IMR-90 (cell line): ENCODE measurements around the gene CAMK2N1. TPM values are rescaled to one million over a fixed set of nuclear protein-coding genes. Genes with fewer than 3 reads are reported as not detected.
A peak's percentile ranks its signal among the peaks of the same experiment; 100 is the strongest.

Experiments
- ATAC-seq: fragments of 200-7000 bp; cut with Tn5 transposase; 2 replicates; pipeline ENCODE4 v1.9.1; 2020; ENCODE audit warnings: low read depth, mild to moderate bottlenecking, moderate library complexity
- BruUV-seq: library from RNA; stranded (reverse); fragments of 400-500 nt; replicated peaks from 2 replicates; lab custom pipeline; 2021; lab: Mats Ljungman, UMichigan
- CTCF ChIA-PET: fragments of 300-600 bp; formaldehyde crosslinking; extraction: SDS; loops from one replicate; lab custom pipeline; 2021; ENCODE audit warnings: antibody characterized with exemption; lab: Yijun Ruan, JAX
- POLR2A ChIA-PET: fragments of 300-600 bp; sonication (Branson Sonifier 250); formaldehyde crosslinking; loops from one replicate; lab custom pipeline; 2022; ENCODE audit warnings: antibody characterized with exemption; ENCODE audit not compliant: unreplicated experiment; lab: Charles Lee
- DNase-seq: peaks from one replicate; pipeline ENCODE4 v3.0.0; 2013
- H2AFZ ChIP-seq: replicated peaks from 2 replicates; pipeline ENCODE3; 2013; ENCODE audit warnings: low read length, mild to moderate bottlenecking; ENCODE audit not compliant: poor library complexity
- H2AK5ac ChIP-seq: 2 replicates; pipeline ENCODE4 v1.6.1; 2013; ENCODE audit warnings: low read depth, low read length, inconsistent platforms
- H2AK9ac ChIP-seq: replicated peaks from 2 replicates; pipeline ENCODE3; 2013; ENCODE audit warnings: mild to moderate bottlenecking, low read depth, low read length, moderate library complexity; ENCODE audit not compliant: poor library complexity
- H2BK120ac ChIP-seq: 2 replicates; pipeline ENCODE4 v1.6.1; 2013; ENCODE audit warnings: low read depth, low read length, inconsistent platforms
- H2BK15ac ChIP-seq: 3 replicates; pipeline ENCODE4 v1.6.1; 2013; ENCODE audit warnings: low read depth, low read length, inconsistent platforms
- H2BK20ac ChIP-seq: 2 replicates; pipeline ENCODE4 v1.6.1; 2013; ENCODE audit warnings: low read depth, mild to moderate bottlenecking, inconsistent platforms, low read length, moderate library complexity
- H2BK5ac ChIP-seq: 2 replicates; pipeline ENCODE4 v1.6.1; 2013; ENCODE audit warnings: mild to moderate bottlenecking, low read depth, low read length, inconsistent platforms; ENCODE audit not compliant: poor library complexity, severe bottlenecking
- H3K14ac ChIP-seq: replicated peaks from 2 replicates; pipeline ENCODE4 v1.6.1; 2013; ENCODE audit warnings: low read depth, low read length, inconsistent platforms
- H3K18ac ChIP-seq: 2 replicates; pipeline ENCODE4 v1.6.1; 2013; ENCODE audit warnings: low read depth, low read length, control low read depth
- H3K23ac ChIP-seq: 2 replicates; pipeline ENCODE4 v1.6.1; 2013; ENCODE audit warnings: low read depth, low read length, inconsistent platforms
- H3K27ac ChIP-seq: 2 replicates; pipeline ENCODE4 v1.5.1; 2013; ENCODE audit warnings: mild to moderate bottlenecking, control low read depth, low read length; ENCODE audit not compliant: insufficient read depth
- H3K27me3 ChIP-seq: 2 replicates; pipeline ENCODE4 v1.6.1; 2013; ENCODE audit warnings: low read length; ENCODE audit not compliant: control insufficient read depth, insufficient read depth
- H3K36me3 ChIP-seq: 2 replicates; pipeline ENCODE4 v1.6.1; 2013; ENCODE audit warnings: low read length, mixed read lengths; ENCODE audit not compliant: control insufficient read depth, insufficient read depth
- H3K4ac ChIP-seq: 2 replicates; pipeline ENCODE4 v1.6.1; 2013; ENCODE audit warnings: low read depth, low read length, inconsistent platforms
- H3K4me1 ChIP-seq: 2 replicates; pipeline ENCODE4 v1.6.1; 2013; ENCODE audit warnings: low read length, mixed read lengths; ENCODE audit not compliant: control insufficient read depth, insufficient read depth
- H3K4me2 ChIP-seq: 2 replicates; pipeline ENCODE4 v1.6.1; 2013; ENCODE audit warnings: low read depth, mild to moderate bottlenecking, control low read depth, low read length, moderate library complexity
- H3K4me3 ChIP-seq: 2 replicates; pipeline ENCODE4 v1.5.1; 2013; ENCODE audit warnings: low read depth, mild to moderate bottlenecking, control low read depth, low read length, moderate library complexity; ENCODE audit not compliant: insufficient read depth
- H3K56ac ChIP-seq: 2 replicates; pipeline ENCODE4 v1.6.1; 2013; ENCODE audit warnings: low read length, inconsistent platforms; ENCODE audit not compliant: insufficient read depth; ENCODE audit errors: extremely low read depth
- H3K79me1 ChIP-seq, 2 experiments: 2 replicates each; pipeline ENCODE4 v1.6.1; 2013; ENCODE audit warnings: low read length in 2 of 2, inconsistent platforms in 1 of 2, low read depth in 1 of 2
- H3K9ac ChIP-seq: 2 replicates; pipeline ENCODE4 v1.6.1; 2013; ENCODE audit warnings: low read depth, low read length, control low read depth
- H3K9me1 ChIP-seq: 2 replicates; pipeline ENCODE4 v1.6.1; 2013; ENCODE audit warnings: low read length, inconsistent platforms; ENCODE audit not compliant: insufficient read depth
- H3K9me3 ChIP-seq: 2 replicates; pipeline ENCODE4 v1.6.1; 2013; ENCODE audit warnings: low read length; ENCODE audit not compliant: control insufficient read depth, insufficient read depth
- H4K20me1 ChIP-seq: 2 replicates; pipeline ENCODE4 v1.6.1; 2013; ENCODE audit warnings: low read length, inconsistent platforms; ENCODE audit not compliant: insufficient read depth
- H4K5ac ChIP-seq: 2 replicates; pipeline ENCODE4 v1.6.1; 2013; ENCODE audit warnings: mild to moderate bottlenecking, low read depth, low read length, control low read depth
- H4K8ac ChIP-seq, 2 experiments: 2 replicates each; pipeline ENCODE4 v1.6.1; 2013; ENCODE audit warnings: low read depth in 2 of 2, low read length in 2 of 2, control low read depth in 1 of 2, inconsistent platforms in 1 of 2
- H4K91ac ChIP-seq: 2 replicates; pipeline ENCODE4 v1.6.1; 2013; ENCODE audit warnings: low read depth, low read length, inconsistent platforms; ENCODE audit not compliant: insufficient read depth
- MXI1 ChIP-seq: IDR thresholded peaks from 2 replicates; pipeline ENCODE4 v1.6.1; 2012; ENCODE audit warnings: low read depth, mild to moderate bottlenecking, low read length, moderate library complexity, borderline replicate concordance
- SMC3 ChIP-seq: fragments of 150-350 bp; IDR thresholded peaks from 2 replicates; pipeline ENCODE4 v1.6.1; 2016; ENCODE audit warnings: low read depth, mild to moderate bottlenecking, antibody characterized with exemption, low read length, moderate library complexity
- WGBS, 2 experiments: methylation state at CpG; one replicate each; pipeline versions ENCODE4 v1.1.5 to v1.1.7; 2013; ENCODE audit warnings: missing lambda C conversion rate in 2 of 2; ENCODE audit not compliant: insufficient read length in 1 of 2; ENCODE audit errors: extremely low coverage in 2 of 2; 5-methylcytosine and 5-hydroxymethylcytosine counted together
- dilution Hi-C: fragments of 300-500 bp; cut with HindIII; formaldehyde crosslinking; loops from one replicate; pipeline ENCODE4 v1.14.3; 2018; ENCODE audit warnings: low sequenced_read_pairs; ENCODE audit not compliant: unreplicated experiment
- in situ Hi-C: fragments of 300-500 bp; cut with MboI; formaldehyde crosslinking; loops from 3 replicates; pipeline ENCODE4 v1.14.3; 2019; ENCODE audit warnings: low sequenced_read_pairs, inconsistent platforms, mixed read lengths
- intact Hi-C: fragments of 100-400 bp; cut with micrococcal nuclease; formaldehyde crosslinking; loops from 2 replicates; pipeline ENCODE4 v1.10.0; 2022
- polyA plus RNA-seq, 3 experiments: library from polyadenylated mRNA; depleted of rRNA; stranded (reverse); fragments of >200 nt; gene quantifications; 2 replicates each; pipeline ENCODE4 v1.2.3, GENCODE V29; 2012; ENCODE audit warnings: low replicate concordance in 1 of 3
- total RNA-seq: library from RNA; depleted of rRNA; stranded (reverse); fragments of >200 nt; gene quantifications from 2 replicates; pipeline ENCODE4 v1.2.3, GENCODE V29; 2012
- TF ChIP-seq, protein P1 (sequence below): conservative IDR thresholded peaks from 2 replicates; pipeline ENCODE4 v1.5.1; 2012; ENCODE audit warnings: mild to moderate bottlenecking, low read depth, low read length, improper control_type of control experiment

Gene CAMK2N1
- total and polyA plus RNA-seq, 2 of the 4 experiments (the other 2 are of a cell fraction): 10.2 to 44.4 TPM

DNA sequence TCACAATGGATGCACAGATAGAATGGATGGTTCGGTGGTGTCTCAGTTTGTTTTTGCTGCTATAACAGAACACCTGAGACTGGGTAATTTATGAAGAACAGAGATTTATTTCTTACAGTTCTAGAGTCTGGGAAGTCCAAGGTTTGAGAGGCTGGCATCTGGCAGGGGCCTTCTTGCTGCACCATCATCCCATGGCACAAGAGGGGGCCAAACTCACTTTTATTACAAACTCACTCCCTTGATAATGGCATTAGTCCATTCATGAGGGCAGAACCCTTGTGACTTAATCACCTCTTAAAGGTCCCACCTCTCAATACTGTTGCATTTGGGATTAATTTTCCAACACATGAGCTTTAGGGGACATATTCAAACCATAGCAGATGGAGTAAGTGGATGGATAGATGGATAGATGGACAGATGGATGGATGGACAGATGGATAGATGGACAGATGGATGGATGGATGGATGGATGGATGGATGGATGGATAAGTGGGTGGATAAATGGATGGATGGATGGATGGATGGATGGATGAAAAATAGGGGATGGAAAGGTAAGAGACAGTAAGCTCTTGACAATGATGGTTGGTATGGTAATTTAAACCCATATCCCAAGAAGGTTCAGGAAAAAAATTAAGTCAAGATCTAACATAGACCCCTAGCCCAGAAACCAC is 16.5 kb downstream of the CAMK2N1 start:
- Histone ChIP-seq H4K5ac (no peak overlapping the region), H3K27ac (no peak overlapping the region), H3K79me1 (no peaks in the 10 kb centered on the region), H3K4me3 (no peak overlapping the region), H2BK5ac (peak overlapping the region; percentile 53), H2AK5ac (no peak overlapping the region), H3K4ac (no peak overlapping the region), H2AK9ac (no peak overlapping the region), H3K14ac (no peak overlapping the region), H3K4me1 (no peaks in the 10 kb centered on the region; the same call in 1 of the 2 replicates), H3K36me3 (no peaks in the 10 kb centered on the region), H2BK15ac (no peak overlapping the region), H2AFZ (no peak overlapping the region), H3K56ac (no peak overlapping the region), H3K23ac (no peak overlapping the region), H2BK20ac (no peak overlapping the region), H3K9ac (no peak overlapping the region), H4K91ac (no peak overlapping the region), H4K20me1 (no peaks in the 10 kb centered on the region), H3K27me3 (peaks cover 41% of the 10 kb centered on the region), H3K9me3 (no peaks in the 10 kb centered on the region), H3K4me2 (no peak overlapping the region), H4K8ac (no peak overlapping the region), H3K9me1 (peaks cover 4% of the 10 kb centered on the region; the same call in 1 of the 2 replicates), H3K18ac (no peak overlapping the region), H2BK120ac (no peak overlapping the region)
- DNase-seq (no peak), ATAC-seq (no peak)
- no TSS peak for BruUV-seq
- intact Hi-C loops: no loop called here
- TF ChIP-seq SMC3 (0 out of 2 replicates have a peak, but pooled peaks have one; percentile 7), MXI1 (no peak)
- TF ChIP-seq, protein P1, sequence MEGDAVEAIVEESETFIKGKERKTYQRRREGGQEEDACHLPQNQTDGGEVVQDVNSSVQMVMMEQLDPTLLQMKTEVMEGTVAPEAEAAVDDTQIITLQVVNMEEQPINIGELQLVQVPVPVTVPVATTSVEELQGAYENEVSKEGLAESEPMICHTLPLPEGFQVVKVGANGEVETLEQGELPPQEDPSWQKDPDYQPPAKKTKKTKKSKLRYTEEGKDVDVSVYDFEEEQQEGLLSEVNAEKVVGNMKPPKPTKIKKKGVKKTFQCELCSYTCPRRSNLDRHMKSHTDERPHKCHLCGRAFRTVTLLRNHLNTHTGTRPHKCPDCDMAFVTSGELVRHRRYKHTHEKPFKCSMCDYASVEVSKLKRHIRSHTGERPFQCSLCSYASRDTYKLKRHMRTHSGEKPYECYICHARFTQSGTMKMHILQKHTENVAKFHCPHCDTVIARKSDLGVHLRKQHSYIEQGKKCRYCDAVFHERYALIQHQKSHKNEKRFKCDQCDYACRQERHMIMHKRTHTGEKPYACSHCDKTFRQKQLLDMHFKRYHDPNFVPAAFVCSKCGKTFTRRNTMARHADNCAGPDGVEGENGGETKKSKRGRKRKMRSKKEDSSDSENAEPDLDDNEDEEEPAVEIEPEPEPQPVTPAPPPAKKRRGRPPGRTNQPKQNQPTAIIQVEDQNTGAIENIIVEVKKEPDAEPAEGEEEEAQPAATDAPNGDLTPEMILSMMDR: 0 out of 2 replicates have a peak, but pooled peaks have one; percentile 24
- ChIA-PET CTCF (interaction anchor here (1.2 kb wide), 1 partner anchor 108 kb away, joined by 3 read pairs; no protein-coding TSS in a partner anchor), POLR2A (no interaction called here)
- in situ Hi-C loops: no loop called here
- no CpG with 5 or more reads among the region's 1 CpG for WGBS, 2 experiments
- dilution Hi-C loops: no loop called here
